ENCODE results near the gene RAB3GAP1. TPM values are rescaled to one million over a fixed set of nuclear protein-coding genes. Genes with fewer than 3 reads are reported as not detected.

RAB3GAP1 gene
- total and polyA plus RNA-seq, 2 of the 4 experiments (the other 2 are of a cell fraction): 21.2 to 65.8 TPM

- no peak overlapping the region for H3K4ac ChIP-seq (ENCODE audit: low read depth, low read length)
- H2BK20ac ChIP-seq (ENCODE audit: low read depth, low read length): no peak overlapping the region
- H2BK15ac ChIP-seq (ENCODE audit: low read depth, low read length): no peak overlapping the region
- TF ChIP-seq POLR2A (IDR thresholded peaks at IDR 0.05; ENCODE audit: low read depth, low read length) (no peak), CEBPB (IDR thresholded peaks at IDR 0.05; ENCODE audit: low read depth, low read length) (peak; percentile 59), RAD21 (IDR thresholded peaks at IDR 0.05; ENCODE audit: low read length) (no peak)
- no peaks in the 10 kb centered on the region for H3K9me1 ChIP-seq (ENCODE audit: insufficient read depth, low read length)
- no peak overlapping the region for H2BK120ac ChIP-seq (ENCODE audit: low read depth, low read length)
- DNase-seq: peak; percentile 41
- no peaks in the 10 kb centered on the region for H3K27me3 ChIP-seq (ENCODE audit: control insufficient read depth, insufficient read depth, low read length)
- no peak overlapping the region for H3K18ac ChIP-seq (ENCODE audit: low read depth, low read length)
- no peak overlapping the region for H3K4me2 ChIP-seq (ENCODE audit: low read depth, low read length)
- peaks cover 13% of the 10 kb centered on the region; the same call in 1 of the 2 replicates for H4K20me1 ChIP-seq (ENCODE audit: insufficient read depth, low read length)
- peaks cover 14% of the 10 kb centered on the region for H3K36me3 ChIP-seq (ENCODE audit: control insufficient read depth, insufficient read depth, low read length)
- no peak overlapping the region for H3K14ac ChIP-seq (replicated peaks; ENCODE audit: low read depth, low read length)
- no peak overlapping the region for H4K91ac ChIP-seq (ENCODE audit: insufficient read depth, low read depth, low read length)
- in situ Hi-C loops (cut with MboI; ENCODE audit: low sequenced_read_pairs) (no loop called here), intact Hi-C loops (cut with micrococcal nuclease) (no loop called here), dilution Hi-C loops (cut with HindIII; ENCODE audit: low sequenced_read_pairs, unreplicated experiment) (no loop called here)
- H3K4me1 ChIP-seq (ENCODE audit: control insufficient read depth, insufficient read depth, low read length): peaks cover 4% of the 10 kb centered on the region; the same call in 1 of the 2 replicates
- no peak overlapping the region for H3K27ac ChIP-seq (ENCODE audit: insufficient read depth, low read length)
- H2AFZ ChIP-seq (replicated peaks; ENCODE audit: low read length, poor library complexity): no peak overlapping the region
- no peak overlapping the region for H4K8ac ChIP-seq (ENCODE audit: low read depth in 2 of 2, low read length in 2 of 2)
- H3K56ac ChIP-seq (ENCODE audit: extremely low read depth, insufficient read depth, low read length): no peak overlapping the region
- H3K4me3 ChIP-seq (ENCODE audit: insufficient read depth, low read depth, low read length): no peak overlapping the region
- H3K79me1 ChIP-seq (ENCODE audit: low read depth in 1 of 2, low read length in 2 of 2): peaks cover 29 to 46% of the 10 kb centered on the region in 2 experiments
- peak overlapping the region; percentile 66 for H2BK5ac ChIP-seq (ENCODE audit: low read depth, low read length, poor library complexity, severe bottlenecking)
- H2AK5ac ChIP-seq (ENCODE audit: low read depth, low read length): no peak overlapping the region
- peak; percentile 42 for ATAC-seq (ENCODE audit: low read depth)
- ChIA-PET POLR2A (ENCODE audit: unreplicated experiment) (no interaction called here), CTCF (no interaction called here)
- no CpG with 5 or more reads among the region's 1 CpG for WGBS, 2 experiments (ENCODE audit: extremely low coverage in 2 of 2, insufficient read length in 1 of 2)
- BruUV-seq (replicated peaks): no TSS peak
- no peak overlapping the region for H3K9ac ChIP-seq (ENCODE audit: low read depth, low read length)
- H3K23ac ChIP-seq (ENCODE audit: low read depth, low read length): no peak overlapping the region
- peaks cover 6% of the 10 kb centered on the region for H3K9me3 ChIP-seq (ENCODE audit: control insufficient read depth, insufficient read depth, low read length)
- H2AK9ac ChIP-seq (replicated peaks; ENCODE audit: low read depth, low read length, poor library complexity): no peak overlapping the region
- H4K5ac ChIP-seq (ENCODE audit: low read depth, low read length): no peak overlapping the region
Observed at GRCh38 chr2:135066710-135067109, 14.6 kb downstream of the RAB3GAP1 start.
